Measurements from ENCODE around the gene DMRTB1.

DNA sequence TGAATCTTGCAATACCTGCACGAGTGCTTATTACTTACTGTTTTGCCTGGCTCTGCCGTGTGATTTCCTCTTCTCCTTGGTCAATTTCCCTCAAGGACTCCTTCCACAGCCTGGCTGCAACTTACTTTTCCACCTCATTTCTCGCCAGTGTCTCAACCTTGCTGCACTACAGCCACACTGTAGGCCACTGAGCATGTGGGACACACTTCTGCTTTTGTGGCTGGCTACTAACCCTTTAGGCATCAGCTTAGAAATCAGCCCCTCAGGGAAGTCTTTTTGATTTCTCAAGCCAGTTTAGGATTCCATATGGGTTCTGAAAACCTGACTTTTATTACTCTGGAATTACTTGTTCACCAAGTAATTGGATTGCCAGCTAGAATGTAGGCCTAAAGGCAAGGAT lies 5.2 kb upstream of the DMRTB1 start:
- TF ChIP-seq, protein P1, sequence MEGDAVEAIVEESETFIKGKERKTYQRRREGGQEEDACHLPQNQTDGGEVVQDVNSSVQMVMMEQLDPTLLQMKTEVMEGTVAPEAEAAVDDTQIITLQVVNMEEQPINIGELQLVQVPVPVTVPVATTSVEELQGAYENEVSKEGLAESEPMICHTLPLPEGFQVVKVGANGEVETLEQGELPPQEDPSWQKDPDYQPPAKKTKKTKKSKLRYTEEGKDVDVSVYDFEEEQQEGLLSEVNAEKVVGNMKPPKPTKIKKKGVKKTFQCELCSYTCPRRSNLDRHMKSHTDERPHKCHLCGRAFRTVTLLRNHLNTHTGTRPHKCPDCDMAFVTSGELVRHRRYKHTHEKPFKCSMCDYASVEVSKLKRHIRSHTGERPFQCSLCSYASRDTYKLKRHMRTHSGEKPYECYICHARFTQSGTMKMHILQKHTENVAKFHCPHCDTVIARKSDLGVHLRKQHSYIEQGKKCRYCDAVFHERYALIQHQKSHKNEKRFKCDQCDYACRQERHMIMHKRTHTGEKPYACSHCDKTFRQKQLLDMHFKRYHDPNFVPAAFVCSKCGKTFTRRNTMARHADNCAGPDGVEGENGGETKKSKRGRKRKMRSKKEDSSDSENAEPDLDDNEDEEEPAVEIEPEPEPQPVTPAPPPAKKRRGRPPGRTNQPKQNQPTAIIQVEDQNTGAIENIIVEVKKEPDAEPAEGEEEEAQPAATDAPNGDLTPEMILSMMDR (conservative IDR thresholded peaks at IDR 0.05 in 1 of 2, IDR thresholded peaks at IDR 0.05 in 1 of 2; ENCODE audit: extremely low read depth in 1 of 2, insufficient read depth in 1 of 2, low read depth in 1 of 2, low read length in 2 of 2): no peak
- TF ChIP-seq EZH2 (IDR thresholded peaks at IDR 0.05; ENCODE audit: borderline replicate concordance, low read length): no peak

Measured in mammary epithelial cell (primary cell).